ENCODE results near the gene MYO1F. TPM values are rescaled to one million over a fixed set of nuclear protein-coding genes. Genes with fewer than 3 reads are reported as not detected.
A peak's percentile ranks its signal among the peaks of the same experiment; 100 is the strongest.

The MYO1F gene
- total RNA-seq, 4 donors from 2014 or later: 20.3 to 61.5 (median 21.7) TPM

DNA sequence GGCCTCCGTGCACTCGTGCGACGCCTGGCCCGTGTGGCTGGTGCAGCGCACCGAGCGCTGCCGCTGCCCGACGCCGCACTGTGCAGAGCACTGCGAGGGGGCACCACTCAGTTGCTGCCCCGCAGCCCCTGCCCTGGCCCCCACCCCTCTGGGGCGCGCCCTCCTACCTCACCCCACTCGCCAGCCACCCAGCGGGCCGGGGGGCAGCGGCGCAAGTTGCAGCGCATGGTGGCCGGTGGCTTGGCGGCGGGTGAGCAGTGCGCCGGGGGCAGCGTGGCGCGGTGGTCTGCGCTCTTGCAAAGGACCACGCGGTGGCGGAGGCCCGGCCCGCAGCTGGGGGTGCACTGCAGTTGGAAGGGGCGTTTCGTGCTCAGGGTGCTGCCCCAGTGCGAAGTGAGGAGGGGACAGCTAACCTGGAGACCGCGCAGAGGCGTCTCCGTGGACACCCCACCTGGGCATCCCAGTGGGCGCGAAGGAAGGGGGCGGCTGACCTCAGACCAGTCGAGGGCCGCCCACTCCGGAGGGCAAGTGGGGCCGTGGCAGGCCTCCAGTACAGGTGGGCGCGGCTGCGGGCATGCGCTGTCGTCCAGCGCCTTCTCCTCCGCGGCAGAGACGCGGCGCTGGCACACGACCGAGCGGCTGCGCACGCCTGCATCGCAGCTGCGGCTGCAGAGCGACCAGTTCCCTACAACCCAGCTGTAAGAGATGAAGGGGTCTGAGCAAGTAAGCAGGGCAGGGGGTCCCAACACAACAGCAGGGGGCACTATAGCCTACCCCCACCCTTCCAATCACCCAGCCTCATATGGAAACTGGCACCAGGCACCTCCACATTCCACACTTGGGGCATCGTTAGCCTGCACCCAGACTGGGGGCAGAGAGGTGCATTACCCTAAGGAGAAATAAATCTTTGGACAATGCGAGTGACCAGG lies 8.0 kb upstream of the MYO1F start:
- Histone ChIP-seq H3K27me3 (no peaks in the 10 kb centered on the region), H3K27ac (no peak overlapping the region), H3K4me3 (no peak overlapping the region), H3K36me3 (peaks cover 0 to 50% (median 0%) of the 10 kb centered on the region in 3 donors), H3K4me1 (peaks cover 0 to 11% (median 4%) of the 10 kb centered on the region in 4 donors), H3K9me3 (no peaks in the 10 kb centered on the region)
- WGBS, 2 donors: 78 to 85% methylated on average over 48 to 63 of the region's 71 CpGs
- no peak for DNase-seq (ENCODE audit: low spot score in 2 of 2)
- TF ChIP-seq, protein P1, sequence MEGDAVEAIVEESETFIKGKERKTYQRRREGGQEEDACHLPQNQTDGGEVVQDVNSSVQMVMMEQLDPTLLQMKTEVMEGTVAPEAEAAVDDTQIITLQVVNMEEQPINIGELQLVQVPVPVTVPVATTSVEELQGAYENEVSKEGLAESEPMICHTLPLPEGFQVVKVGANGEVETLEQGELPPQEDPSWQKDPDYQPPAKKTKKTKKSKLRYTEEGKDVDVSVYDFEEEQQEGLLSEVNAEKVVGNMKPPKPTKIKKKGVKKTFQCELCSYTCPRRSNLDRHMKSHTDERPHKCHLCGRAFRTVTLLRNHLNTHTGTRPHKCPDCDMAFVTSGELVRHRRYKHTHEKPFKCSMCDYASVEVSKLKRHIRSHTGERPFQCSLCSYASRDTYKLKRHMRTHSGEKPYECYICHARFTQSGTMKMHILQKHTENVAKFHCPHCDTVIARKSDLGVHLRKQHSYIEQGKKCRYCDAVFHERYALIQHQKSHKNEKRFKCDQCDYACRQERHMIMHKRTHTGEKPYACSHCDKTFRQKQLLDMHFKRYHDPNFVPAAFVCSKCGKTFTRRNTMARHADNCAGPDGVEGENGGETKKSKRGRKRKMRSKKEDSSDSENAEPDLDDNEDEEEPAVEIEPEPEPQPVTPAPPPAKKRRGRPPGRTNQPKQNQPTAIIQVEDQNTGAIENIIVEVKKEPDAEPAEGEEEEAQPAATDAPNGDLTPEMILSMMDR (IDR thresholded peaks at IDR 0.05): no peak
- TF ChIP-seq POLR2A (IDR thresholded peaks at IDR 0.05) (no peak), EP300 (IDR thresholded peaks at IDR 0.05) (no peak)

DNA sequence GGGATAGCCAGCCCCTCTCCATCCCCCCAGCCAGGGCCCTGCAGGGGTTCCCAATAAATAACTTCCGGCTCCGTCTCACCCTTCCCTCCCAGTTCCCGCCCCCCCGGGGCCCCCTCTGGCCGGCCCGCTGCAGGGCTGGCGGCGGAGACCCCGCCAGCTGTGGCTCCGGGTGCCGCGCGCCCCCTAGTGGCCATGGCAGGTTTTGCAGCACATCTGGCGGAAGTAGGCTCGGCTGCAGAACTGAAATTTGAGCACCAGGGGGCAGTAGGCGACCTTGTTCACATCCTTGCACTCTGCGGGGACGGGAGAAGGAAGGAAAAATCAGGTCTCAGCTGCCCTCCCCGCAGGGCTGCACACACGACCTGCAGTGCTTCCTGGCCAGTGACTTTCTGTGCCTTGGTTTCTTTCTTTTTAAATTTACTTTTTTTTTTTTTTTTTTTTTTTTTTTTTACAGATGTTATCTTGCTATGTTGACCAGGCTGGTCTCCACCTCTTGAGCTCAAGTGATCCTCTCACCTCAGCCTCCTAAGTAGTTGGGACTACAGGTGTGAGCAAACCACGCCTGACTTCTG lies 3.6 kb upstream of the MYO1F start:
- Histone ChIP-seq H3K4me3 (no peak overlapping the region), H3K4me1 (peaks cover 0 to 23% (median 14%) of the 10 kb centered on the region in 4 donors), H3K36me3 (peaks cover 0 to 17% (median 0%) of the 10 kb centered on the region in 3 donors), H3K9me3 (no peaks in the 10 kb centered on the region), H3K27ac (no peak overlapping the region), H3K27me3 (no peaks in the 10 kb centered on the region)
- 6 to 7% methylated on average over 18 to 21 of the region's 21 CpGs for WGBS, 2 donors
- TF ChIP-seq, protein P1 (IDR thresholded peaks at IDR 0.05): peak; percentile 99 to 100 (median 99)
- no peak for TF ChIP-seq POLR2A (IDR thresholded peaks at IDR 0.05)
- peak; percentile 67 to 87 for DNase-seq (ENCODE audit: low spot score in 2 of 2)

DNA sequence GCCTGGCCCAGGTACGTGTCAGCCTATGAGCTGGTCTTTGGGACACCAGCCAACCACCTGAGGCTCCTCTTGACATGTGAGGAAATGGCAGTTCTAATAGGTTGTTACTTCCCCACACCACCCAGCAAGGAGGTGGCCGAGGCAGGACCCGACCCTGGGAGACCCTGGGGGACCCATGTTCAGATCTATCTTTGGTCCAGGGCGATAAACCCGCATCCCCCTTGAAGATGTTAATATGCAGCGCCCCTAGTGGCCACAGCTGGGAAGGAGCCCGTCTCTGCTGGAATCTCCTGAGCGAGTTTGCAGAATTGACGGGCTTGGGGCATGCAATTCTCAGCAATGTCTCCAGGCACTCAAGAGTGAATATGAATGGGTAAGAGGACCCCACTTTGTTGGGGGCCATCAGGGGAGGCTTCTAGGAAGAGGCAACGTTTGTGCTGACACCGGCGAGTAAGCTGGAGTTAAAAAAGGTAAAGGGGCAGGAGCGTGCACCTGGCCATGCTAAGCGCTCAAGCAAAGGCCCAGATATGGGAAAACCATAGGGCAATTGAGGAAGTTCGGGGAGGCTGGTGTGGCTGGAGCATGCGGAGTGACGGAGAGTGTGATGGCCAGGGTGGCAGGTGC lies 1.5 kb upstream of the MYO1F start:
- Histone ChIP-seq H3K27ac (no peak overlapping the region), H3K27me3 (no peaks in the 10 kb centered on the region), H3K9me3 (no peaks in the 10 kb centered on the region), H3K4me1 (peaks cover 0 to 28% (median 15%) of the 10 kb centered on the region in 4 donors), H3K36me3 (no peaks in the 10 kb centered on the region), H3K4me3 (no peak overlapping the region)
- 26% methylated on average over 14 to 16 of the region's 17 CpGs for WGBS, 2 donors
- peak; percentile 80 to 93 for DNase-seq (ENCODE audit: low spot score in 2 of 2)
- TF ChIP-seq EP300 (IDR thresholded peaks at IDR 0.05): no peak
- TF ChIP-seq, protein P1 (IDR thresholded peaks at IDR 0.05): peak; percentile 82 to 95 (median 93)

DNA sequence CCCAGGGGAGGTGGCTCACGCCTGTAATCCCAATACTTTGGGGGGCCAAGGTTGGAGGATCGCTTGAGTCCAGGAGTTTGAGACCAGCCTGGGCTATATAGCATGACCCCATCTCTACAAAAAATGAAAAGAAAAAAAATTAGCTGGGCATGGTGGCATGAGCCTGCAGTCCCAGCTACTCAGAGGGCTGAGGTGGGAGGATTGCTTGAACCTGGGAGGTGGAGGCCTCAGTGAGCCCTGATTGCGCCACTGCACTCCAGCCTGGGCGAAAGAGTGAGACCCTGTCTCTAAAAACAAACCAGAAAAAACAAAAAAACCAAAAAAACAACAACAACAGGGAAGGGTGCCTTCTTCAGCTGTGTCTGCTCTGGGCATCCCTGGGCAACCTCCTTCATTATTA lies 499 bp upstream of the MYO1F start:
- Histone ChIP-seq H3K27ac (peak overlapping the region in 1 of 4 donors; percentile 64), H3K27me3 (no peaks in the 10 kb centered on the region), H3K9me3 (no peaks in the 10 kb centered on the region), H3K4me1 (peaks cover 0 to 28% (median 15%) of the 10 kb centered on the region in 4 donors), H3K4me3 (peak overlapping the region in 1 of 4 donors; percentile 43), H3K36me3 (no peaks in the 10 kb centered on the region)
- TF ChIP-seq POLR2A (IDR thresholded peaks at IDR 0.05): no peak
- TF ChIP-seq, protein P1 (IDR thresholded peaks at IDR 0.05): no peak
- TF ChIP-seq EP300 (IDR thresholded peaks at IDR 0.05): no peak
- WGBS, 2 donors: 72 to 75% methylated on average over 4 of the region's 4 CpGs
- DNase-seq (ENCODE audit: low spot score in 2 of 2): no peak

Data from tibial nerve (tissue), 4 donors.